Mucosa of descending colon (tissue), 3 donors: ENCODE data around the gene TIMP2. TPM values are rescaled to one million over a fixed set of nuclear protein-coding genes. Genes with fewer than 3 reads are reported as not detected.

ENCODE experiments used
- ATAC-seq: fragments of 200-7000 bp; cut with Tn5 transposase; one replicate; pipeline ENCODE4 v1.9.1; 2020; ENCODE audit warnings: mild to moderate bottlenecking, moderate library complexity
- DNase-seq, 3 donors: peaks; one replicate each; pipeline ENCODE4 v3.0.0-alpha.2; 2020
- H3K36me3 ChIP-seq: fragments of 200-600 bp; one replicate; pipeline ENCODE4 v1.8.0; 2021; ENCODE audit warnings: low read depth, mild to moderate bottlenecking
- H3K4me1 ChIP-seq: fragments of 200-600 bp; one replicate; pipeline ENCODE4 v1.8.0; 2021; ENCODE audit warnings: low read depth, mild to moderate bottlenecking
- H3K4me3 ChIP-seq: fragments of 200-600 bp; one replicate; pipeline ENCODE4 v1.8.0; 2021; ENCODE audit warnings: mild to moderate bottlenecking
- H3K9me3 ChIP-seq: fragments of 200-600 bp; one replicate; pipeline ENCODE4 v1.8.0; 2021; ENCODE audit warnings: mild to moderate bottlenecking
- intact Hi-C, 2 donors: fragments of 100-400 bp; cut with DNase I in 1 of 2; cut with micrococcal nuclease in 1 of 2; formaldehyde crosslinking; loops; one replicate each; pipeline versions ENCODE4 v1.11.0 to v1.11.1; 2022; cut with DNase I, micrococcal nuclease
- total RNA-seq, 3 donors: library from RNA; stranded (reverse); fragmentation: NEBNext Ultra II Directional in 2 of 3; extraction: Animal tissue kit (Norgen Biotek cat#: 25700) in 2 of 3; gene quantifications; one replicate each; pipeline versions ENCODE4 v1.2.1 to v1.2.4, GENCODE V29; 2021 to 2023
- TF ChIP-seq, protein P1 (sequence below): fragments of 200-600 bp; IDR thresholded peaks from one replicate; pipeline ENCODE4 v1.8.0; 2022; ENCODE audit warnings: antibody characterized with exemption, mild to moderate bottlenecking
- donor health status: DM: no; HTN: no; CAD: no; lungs with moderate emphysema.
- donor health status: DM: no; HTN: no; CAD: no.
- donor health status: DM: no; HTN: yes; CAD: no.

The TIMP2 gene
- total RNA-seq, 3 donors from 2014 or later = 44.9 to 268 (median 91.3) TPM

DNA sequence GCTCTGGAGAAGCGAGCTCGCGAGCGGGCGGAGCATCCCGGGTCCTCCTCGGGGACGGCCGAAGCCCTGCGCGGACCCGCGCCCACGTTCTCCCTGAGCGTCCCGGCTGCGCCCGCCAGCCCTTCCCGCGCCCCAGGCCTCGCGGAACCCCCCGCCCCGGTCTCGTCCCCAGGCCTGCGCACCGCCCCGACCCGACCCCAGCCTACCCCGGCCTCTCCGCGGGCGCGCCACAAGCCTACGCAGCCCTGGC lies 84.7 kb downstream of the TIMP2 start:
- TF ChIP-seq, protein P1, sequence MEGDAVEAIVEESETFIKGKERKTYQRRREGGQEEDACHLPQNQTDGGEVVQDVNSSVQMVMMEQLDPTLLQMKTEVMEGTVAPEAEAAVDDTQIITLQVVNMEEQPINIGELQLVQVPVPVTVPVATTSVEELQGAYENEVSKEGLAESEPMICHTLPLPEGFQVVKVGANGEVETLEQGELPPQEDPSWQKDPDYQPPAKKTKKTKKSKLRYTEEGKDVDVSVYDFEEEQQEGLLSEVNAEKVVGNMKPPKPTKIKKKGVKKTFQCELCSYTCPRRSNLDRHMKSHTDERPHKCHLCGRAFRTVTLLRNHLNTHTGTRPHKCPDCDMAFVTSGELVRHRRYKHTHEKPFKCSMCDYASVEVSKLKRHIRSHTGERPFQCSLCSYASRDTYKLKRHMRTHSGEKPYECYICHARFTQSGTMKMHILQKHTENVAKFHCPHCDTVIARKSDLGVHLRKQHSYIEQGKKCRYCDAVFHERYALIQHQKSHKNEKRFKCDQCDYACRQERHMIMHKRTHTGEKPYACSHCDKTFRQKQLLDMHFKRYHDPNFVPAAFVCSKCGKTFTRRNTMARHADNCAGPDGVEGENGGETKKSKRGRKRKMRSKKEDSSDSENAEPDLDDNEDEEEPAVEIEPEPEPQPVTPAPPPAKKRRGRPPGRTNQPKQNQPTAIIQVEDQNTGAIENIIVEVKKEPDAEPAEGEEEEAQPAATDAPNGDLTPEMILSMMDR = no peak

DNA sequence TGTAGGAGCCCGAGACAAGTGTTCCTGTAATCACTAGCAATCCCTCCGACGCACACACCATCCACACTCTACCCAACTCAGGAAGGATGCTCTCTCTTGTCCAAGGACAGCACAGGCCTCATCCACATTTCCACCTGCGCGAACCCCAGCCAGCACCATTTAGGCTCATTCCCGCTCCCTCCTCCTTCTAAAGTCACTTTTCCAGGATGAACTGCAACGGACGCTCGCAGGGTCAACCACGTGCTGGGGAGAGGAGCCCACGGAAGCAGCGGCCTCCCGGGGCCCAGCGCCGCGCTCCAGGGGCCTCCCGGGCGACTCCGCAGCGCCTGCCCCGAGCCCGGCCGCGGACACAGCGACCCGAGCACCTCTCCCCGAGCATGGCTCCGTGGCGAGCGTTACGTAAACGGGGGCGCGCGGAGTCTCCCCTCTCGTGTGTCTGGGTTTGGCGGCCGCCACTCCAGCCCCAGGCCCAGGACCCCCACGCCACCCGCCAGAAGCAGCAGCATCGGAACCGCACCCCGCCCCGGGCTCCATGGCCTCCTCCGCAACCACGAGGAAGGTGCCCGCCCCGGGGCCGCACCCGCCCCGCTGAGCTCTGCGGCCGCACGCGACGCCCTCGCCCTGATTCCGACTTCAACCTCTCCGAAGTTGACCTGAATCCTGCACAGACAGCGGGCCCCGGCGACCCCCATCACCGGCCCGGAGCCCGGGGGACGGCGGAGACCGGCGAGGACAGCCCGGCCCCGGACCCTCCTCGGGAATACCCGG lies 85.2 kb downstream of the TIMP2 start:
- H3K9me3 ChIP-seq = no peaks in the 10 kb centered on the region
- peaks cover 10% of the 10 kb centered on the region for H3K36me3 ChIP-seq
- peaks cover 13% of the 10 kb centered on the region for H3K4me1 ChIP-seq
- intact Hi-C loops = no loop called here
- H3K4me3 ChIP-seq = peak overlapping the region; percentile 78
- DNase-seq (peak; percentile 59 to 80 (median 79)), ATAC-seq (peak; percentile 56)
- TF ChIP-seq, protein P1 = no peak

More for the DNA sequence above, 84.7 kb downstream of the TIMP2 start:
- Histone ChIP-seq H3K36me3 (peaks cover 5% of the 10 kb centered on the region), H3K4me1 (peaks cover 13% of the 10 kb centered on the region), H3K4me3 (peak overlapping the region; percentile 78), H3K9me3 (no peaks in the 10 kb centered on the region)
- ATAC-seq = peak; percentile 34
- intact Hi-C loops = no loop called here
- DNase-seq = no peak

DNA sequence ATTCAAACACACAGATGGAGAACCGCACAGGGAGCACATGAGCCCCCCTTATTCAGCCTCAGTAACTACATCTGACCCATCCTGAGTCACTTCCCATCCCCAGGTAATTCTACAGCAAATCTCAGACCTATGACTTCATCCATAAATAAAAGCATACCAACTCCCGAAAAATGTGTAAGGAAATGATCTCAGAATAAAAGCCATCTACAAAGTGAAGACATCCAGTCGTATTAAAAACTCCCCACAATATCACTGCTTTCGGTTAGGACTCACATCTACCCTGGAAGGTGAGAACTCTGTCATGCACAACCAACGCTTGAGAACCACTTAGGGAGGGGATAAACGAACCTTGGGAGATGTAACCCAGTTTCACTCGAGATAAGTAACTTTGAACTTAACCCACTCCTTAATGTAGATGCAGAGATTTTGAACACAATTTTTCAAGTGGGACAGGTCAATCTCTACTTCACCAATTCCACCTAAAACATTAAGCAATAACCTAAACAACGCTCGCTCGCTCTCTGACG lies 85.9 kb downstream of the TIMP2 start:
- H3K36me3 ChIP-seq = peaks cover 14% of the 10 kb centered on the region
- TF ChIP-seq, protein P1 = no peak
- H3K4me1 ChIP-seq = peaks cover 13% of the 10 kb centered on the region
- peak overlapping the region; percentile 78 for H3K4me3 ChIP-seq
- no peaks in the 10 kb centered on the region for H3K9me3 ChIP-seq
- no peak for ATAC-seq
- intact Hi-C loops = no loop called here
- DNase-seq = no peak

DNA sequence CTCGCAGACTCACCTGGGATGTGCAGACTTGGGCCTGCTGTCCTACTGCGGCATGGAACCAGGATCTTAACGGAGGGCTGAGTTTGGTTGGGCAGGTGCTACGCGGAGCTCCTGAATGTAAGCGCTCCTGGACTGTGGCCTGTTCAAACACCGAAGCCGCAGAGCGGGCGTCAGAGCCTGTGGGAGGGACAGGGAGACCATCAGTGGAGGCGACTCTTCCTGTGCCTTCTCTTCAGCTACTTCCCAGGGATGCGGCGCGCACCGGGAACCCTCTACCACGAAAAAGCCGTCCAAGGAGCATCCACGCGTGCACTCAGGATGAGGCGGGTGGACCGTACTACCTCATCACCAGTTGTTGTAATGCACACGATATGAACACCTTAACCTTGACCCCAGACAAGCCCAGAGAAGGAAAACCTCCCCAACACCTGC lies 86.6 kb downstream of the TIMP2 start:
- H3K4me3 ChIP-seq = no peak overlapping the region
- intact Hi-C loops = no loop called here
- ATAC-seq = no peak
- TF ChIP-seq, protein P1 = no peak
- peak in 2 of 3 donors; percentile 52 to 58 for DNase-seq
- H3K4me1 ChIP-seq = peaks cover 13% of the 10 kb centered on the region
- H3K36me3 ChIP-seq = peaks cover 14% of the 10 kb centered on the region
- no peaks in the 10 kb centered on the region for H3K9me3 ChIP-seq

DNA sequence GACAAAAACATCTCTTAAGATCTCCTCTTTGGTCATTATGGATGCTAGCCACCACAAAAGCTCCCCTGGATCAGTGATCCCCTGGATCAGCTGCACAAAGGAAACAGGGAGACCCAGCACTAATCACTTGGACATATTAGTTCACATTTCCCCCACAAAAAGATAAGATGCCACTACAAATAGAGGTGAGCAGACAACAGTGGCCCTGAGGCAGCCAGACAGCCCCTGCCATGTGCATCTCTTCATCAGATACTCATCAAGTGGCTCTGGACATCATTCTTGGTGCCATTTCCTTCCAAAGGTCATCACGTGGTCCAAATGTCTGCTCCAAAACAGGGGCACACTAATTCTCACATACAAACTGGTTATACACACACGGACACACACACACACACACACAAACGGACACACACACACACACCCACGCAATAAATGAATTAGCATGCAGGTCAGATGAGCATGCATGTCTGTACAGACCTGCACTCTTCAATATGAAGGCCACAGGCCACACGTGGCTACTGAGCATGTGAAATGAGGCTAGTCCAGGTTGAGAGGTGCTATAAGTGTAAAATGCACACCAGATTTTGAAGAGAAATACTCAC lies 88.7 kb downstream of the TIMP2 start:
- ATAC-seq (no peak), DNase-seq (no peak)
- H3K36me3 ChIP-seq = peaks cover 14% of the 10 kb centered on the region
- H3K4me1 ChIP-seq = peaks cover 13% of the 10 kb centered on the region
- TF ChIP-seq, protein P1 = no peak
- H3K9me3 ChIP-seq = no peaks in the 10 kb centered on the region
- no peak overlapping the region for H3K4me3 ChIP-seq
- intact Hi-C loops = no loop called here
